Right cardiac atrium (tissue), 5 donors: ENCODE measurements around the gene LGR4. TPM values are rescaled to one million over a fixed set of nuclear protein-coding genes. Genes with fewer than 3 reads are reported as not detected.

ENCODE experiments used
- ATAC-seq, 2 donors: fragments of 200-7000 bp; cut with Tn5 transposase; one replicate each; pipeline versions ENCODE4 v1.8.0 to v1.9.1; 2020; ENCODE audit warnings: moderate library complexity in 2 of 2, mild to moderate bottlenecking in 1 of 2
- DNase-seq, 3 donors: peaks; one replicate each; pipeline ENCODE4 v3.0.0-alpha.2; 2020
- H3K27ac ChIP-seq: one replicate; pipeline ENCODE4 v1.5.1; 2013; ENCODE audit warnings: mild to moderate bottlenecking, low read length, control low read depth, moderate library complexity
- H3K27me3 ChIP-seq: one replicate; pipeline ENCODE4 v1.6.1; 2013; ENCODE audit not compliant: control insufficient read depth, insufficient read depth
- H3K4me1 ChIP-seq: one replicate; pipeline ENCODE4 v1.6.1; 2013; ENCODE audit warnings: low read length; ENCODE audit not compliant: control insufficient read depth, insufficient read depth
- H3K4me3 ChIP-seq: one replicate; pipeline ENCODE4 v1.5.1; 2013; ENCODE audit warnings: low read length, control low read depth
- H3K9me3 ChIP-seq: one replicate; pipeline ENCODE4 v1.6.1; 2013; ENCODE audit warnings: low read length; ENCODE audit not compliant: control insufficient read depth
- WGBS: extraction: QIAGEN DNeasy Blood & Tissue Kit; methylation state at CpG from one replicate; pipeline ENCODE4 v1.1.7; 2013; 5-methylcytosine and 5-hydroxymethylcytosine counted together
- intact Hi-C, 4 donors: fragments of 100-400 bp; cut with DNase I; formaldehyde crosslinking; loops; one replicate each; pipeline versions ENCODE4 v1.11.0 to v1.14.0; 2022 to 2023
- microRNA-seq, 2 donors: library from miRNA; unstranded; fragments of <30 nt; microRNA quantifications; one replicate each; pipeline ENCODE4 v1.2.0, GENCODE V29; 2020 to 2021
- polyA plus RNA-seq: library from polyadenylated mRNA; stranded (reverse); fragments of 200-250 nt; gene quantifications from one replicate; pipeline ENCODE4 v1.2.3, GENCODE V29; 2013
- total RNA-seq, 4 donors: library from RNA; stranded (reverse); fragmentation: NEBNext Ultra II Directional; extraction: Animal tissue kit (Norgen Biotek cat#: 25700); gene quantifications; one replicate each; pipeline ENCODE4 v1.2.1, GENCODE V29; 2021
- donor health status: healthy with polysubstance abuse.
- donor health status: DM: no; HTN: yes; CAD: no.
- donor health status: DM: no; HTN: no; CAD: no.
- donor health status: DM: no; HTN: yes; CAD: no; lungs with severe emphysema.
- donor health status: DM: yes; HTN: yes; CAD: no.

The LGR4 gene
- total and polyA plus RNA-seq, 5 donors: 16.0 to 50.6 (median 41.3) TPM

DNA sequence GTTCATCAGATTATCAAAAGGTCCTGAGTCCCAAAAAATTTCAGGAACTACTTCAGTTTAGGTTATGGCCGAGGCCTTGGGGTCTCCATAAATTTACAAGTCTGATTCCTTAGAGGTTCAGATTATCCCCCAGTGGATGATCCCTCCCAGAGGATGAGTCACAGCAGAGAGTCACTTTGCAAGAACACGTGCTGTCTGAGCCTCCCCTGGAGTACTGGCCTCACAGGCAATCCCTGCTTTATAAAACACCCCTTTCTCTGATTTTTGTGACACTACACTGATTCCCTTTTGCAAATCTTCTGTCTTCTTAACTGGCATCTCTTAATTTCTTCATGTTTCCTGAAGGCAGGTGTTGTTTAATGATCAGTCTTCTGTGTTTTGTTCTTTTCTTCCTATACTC lies 154.8 kb downstream of the LGR4 start:
- H3K4me3 ChIP-seq: no peak overlapping the region
- H3K9me3 ChIP-seq: no peaks in the 10 kb centered on the region
- ATAC-seq (no peak), DNase-seq (no peak)
- 87% methylated on average over 2 of the region's 2 CpGs for WGBS
- H3K27me3 ChIP-seq: no peaks in the 10 kb centered on the region
- intact Hi-C loops: no loop called here
- no peak overlapping the region for H3K27ac ChIP-seq
- no peaks in the 10 kb centered on the region for H3K4me1 ChIP-seq

Small RNA genes within 50 kb of the gene (microRNA-seq; reads per million reads assigned to microRNA genes)
- 0 reads per million in 2 donors for gene MIR8087

Other genes with a start within 250 kb of the LGR4 start
- 1 to 10 TPM; 3.3 to 4.4 (median 4.1) TPM for gene CCDC34, start 109.6 kb downstream of the LGR4 start, total RNA-seq
- 2.1 TPM for gene CCDC34, start 109.6 kb downstream of the LGR4 start, polyA plus RNA-seq
- gene LIN7C, start 34.0 kb upstream of the LGR4 start, total RNA-seq: 10 to 100 TPM; 18.0 to 25.2 (median 19.8) TPM
- 7.6 TPM for gene LIN7C, start 34.0 kb upstream of the LGR4 start, polyA plus RNA-seq
- gene BDNF, start 227.7 kb upstream of the LGR4 start, total RNA-seq: under 1 TPM in 3 of 4 donors, not detected in 1; 0.06 to 0.09 (median 0.08) TPM
- gene BDNF, start 227.7 kb upstream of the LGR4 start, polyA plus RNA-seq: 0.05 TPM